Uterus (tissue), 4 donors: ENCODE data around the gene TAF11L5. TPM values are rescaled to one million over a fixed set of nuclear protein-coding genes. Genes with fewer than 3 reads are reported as not detected.
"Not testable (repeated sequence)": the region's sequence is repeated elsewhere in the genome, so short reads cannot be mapped to it uniquely, and the experiment has no call there.

Experiments
- DNase-seq, 2 donors: peaks; one replicate each; pipeline ENCODE4 v3.0.0-alpha.2; 2019 to 2020
- H3K27ac ChIP-seq, 2 donors: fragments of 200-600 bp; sonication (generic); 1 replicate in 1 of 2; 2 replicates in 1 of 2; pipeline ENCODE4 v1.5.1; 2016 to 2018
- H3K27me3 ChIP-seq, 2 donors: fragments of 200-600 bp; sonication (generic); one replicate each; pipeline ENCODE4 v1.5.1; 2018 to 2019; ENCODE audit warnings: control low read depth in 1 of 2
- H3K36me3 ChIP-seq, 2 donors: fragments of 200-600 bp; sonication (generic); one replicate each; pipeline ENCODE4 v1.5.1; 2019; ENCODE audit warnings: control low read depth in 1 of 2
- H3K4me1 ChIP-seq, 2 donors: fragments of 200-600 bp; sonication (generic); one replicate each; pipeline ENCODE4 v1.5.1; 2018 to 2019; ENCODE audit warnings: control low read depth in 1 of 2
- H3K4me3 ChIP-seq, 2 donors: fragments of 200-600 bp; sonication (generic); 1 replicate in 1 of 2; 2 replicates in 1 of 2; pipeline ENCODE4 v1.5.1; 2018 to 2019; ENCODE audit warnings: mild to moderate bottlenecking in 1 of 2
- H3K9me3 ChIP-seq, 2 donors: fragments of 200-600 bp; sonication (generic); one replicate each; pipeline ENCODE4 v1.5.1; 2019; ENCODE audit warnings: control low read depth in 1 of 2
- intact Hi-C: fragments of 100-400 bp; cut with DNase I; formaldehyde crosslinking; loops from one replicate; pipeline ENCODE4 v1.15.1; 2023; ENCODE audit warnings: low total_unique reads
- small RNA-seq: library from RNA; depleted of rRNA; stranded (forward); fragments of <200 nt; gene quantifications from one replicate; pipeline ENCODE3, GENCODE V24; 2016
- total RNA-seq, 4 donors: library from RNA; depleted of rRNA in 3 of 4; stranded (reverse); fragments of >200 nt in 3 of 4; gene quantifications; one replicate each; pipeline versions ENCODE4 v1.1.0 to v1.2.4, GENCODE V29; 2014 to 2023
- donor health status: DM: yes; HTN: yes; CAD: no.

The TAF11L5 gene
- total RNA-seq, 4 donors from 2014 or later: not detected

GRCh38 chr5:17526504-17526903 is 1.5 kb downstream of the TAF11L5 start:
- H3K4me1 ChIP-seq, H3K27me3 ChIP-seq, H3K36me3 ChIP-seq, H3K9me3 ChIP-seq, intact Hi-C loops, H3K4me3 ChIP-seq, H3K27ac ChIP-seq: not testable (repeated sequence)
- peak in 1 of 2 donors; percentile 32 for DNase-seq

GRCh38 chr5:17528369-17528768 is 3.3 kb downstream of the TAF11L5 start, which contains the start of gene TAF11L6:
TSS of gene TAF11L6 (plus strand) at chr5:17528669.
- intact Hi-C loops, H3K27ac ChIP-seq: not testable (repeated sequence)

More at GRCh38 chr5:17528369-17528768, 3.3 kb downstream of the TAF11L5 start, which contains the start of gene TAF11L6:
- H3K4me3 ChIP-seq, H3K9me3 ChIP-seq, DNase-seq, H3K27me3 ChIP-seq, H3K4me1 ChIP-seq, H3K36me3 ChIP-seq: not testable (repeated sequence)

Small RNAs within 50 kb of the gene (small RNA-seq; reads per million reads assigned to genes)
- gene AC106774.3: not detected

Other genes with a start within 250 kb of the TAF11L5 start
- gene TAF11L2, start 27.0 kb upstream of the TAF11L5 start, total RNA-seq: not detected
- not detected for gene TAF11L3, start 6.9 kb upstream of the TAF11L5 start, total RNA-seq
- gene TAF11L4, start 3.4 kb upstream of the TAF11L5 start, total RNA-seq: not detected
- gene TAF11L6, start 3.4 kb downstream of the TAF11L5 start, total RNA-seq: not detected
- gene TAF11L7, start 60.5 kb downstream of the TAF11L5 start, total RNA-seq: not detected
- not detected for gene TAF11L8, start 65.7 kb downstream of the TAF11L5 start, total RNA-seq
- gene TAF11L9, start 69.2 kb downstream of the TAF11L5 start, total RNA-seq: not detected
- gene TAF11L10, start 72.6 kb downstream of the TAF11L5 start, total RNA-seq: not detected
- not detected for gene TAF11L11, start 78.9 kb downstream of the TAF11L5 start, total RNA-seq
- not detected for gene TAF11L12, start 85.2 kb downstream of the TAF11L5 start, total RNA-seq
- gene TAF11L13, start 106.9 kb downstream of the TAF11L5 start, total RNA-seq: not detected
- gene TAF11L14, start 109.2 kb downstream of the TAF11L5 start, total RNA-seq: not detected